Measurements from ENCODE around the gene STRBP. TPM values are rescaled to one million over a fixed set of nuclear protein-coding genes. Genes with fewer than 3 reads are reported as not detected.

Gene STRBP
- total RNA-seq, 1 donor from 2014 or later, result 17.3 TPM

DNA sequence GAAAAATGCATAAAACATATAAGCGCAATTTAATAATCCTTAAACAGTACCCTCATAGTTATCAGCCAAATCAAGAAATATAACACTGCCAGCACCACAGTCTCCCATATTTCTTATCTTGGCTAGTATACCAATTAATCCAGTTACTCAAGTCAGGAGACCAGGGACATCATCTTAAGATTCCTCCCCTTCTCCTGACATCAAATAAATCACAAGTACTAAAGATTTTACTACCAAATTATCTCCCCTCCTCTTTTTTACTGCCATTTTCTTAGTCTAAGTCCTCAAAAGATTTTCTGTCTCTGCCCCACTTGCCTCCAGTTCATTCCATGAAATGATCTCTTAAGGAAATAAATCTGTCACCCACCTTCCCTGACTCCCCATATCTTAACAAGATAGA, 37.0 kb downstream of the STRBP start:
- H3K36me3 Mint-ChIP-seq (ENCODE audit: unreplicated experiment), result no peaks in the 10 kb centered on the region
- H3K27me3 Mint-ChIP-seq (ENCODE audit: unreplicated experiment), result no peaks in the 10 kb centered on the region
- TF ChIP-seq, protein P1, sequence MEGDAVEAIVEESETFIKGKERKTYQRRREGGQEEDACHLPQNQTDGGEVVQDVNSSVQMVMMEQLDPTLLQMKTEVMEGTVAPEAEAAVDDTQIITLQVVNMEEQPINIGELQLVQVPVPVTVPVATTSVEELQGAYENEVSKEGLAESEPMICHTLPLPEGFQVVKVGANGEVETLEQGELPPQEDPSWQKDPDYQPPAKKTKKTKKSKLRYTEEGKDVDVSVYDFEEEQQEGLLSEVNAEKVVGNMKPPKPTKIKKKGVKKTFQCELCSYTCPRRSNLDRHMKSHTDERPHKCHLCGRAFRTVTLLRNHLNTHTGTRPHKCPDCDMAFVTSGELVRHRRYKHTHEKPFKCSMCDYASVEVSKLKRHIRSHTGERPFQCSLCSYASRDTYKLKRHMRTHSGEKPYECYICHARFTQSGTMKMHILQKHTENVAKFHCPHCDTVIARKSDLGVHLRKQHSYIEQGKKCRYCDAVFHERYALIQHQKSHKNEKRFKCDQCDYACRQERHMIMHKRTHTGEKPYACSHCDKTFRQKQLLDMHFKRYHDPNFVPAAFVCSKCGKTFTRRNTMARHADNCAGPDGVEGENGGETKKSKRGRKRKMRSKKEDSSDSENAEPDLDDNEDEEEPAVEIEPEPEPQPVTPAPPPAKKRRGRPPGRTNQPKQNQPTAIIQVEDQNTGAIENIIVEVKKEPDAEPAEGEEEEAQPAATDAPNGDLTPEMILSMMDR (IDR thresholded peaks at IDR 0.05), result no peak
- no peak overlapping the region for H3K27ac Mint-ChIP-seq (ENCODE audit: unreplicated experiment)
- no peak overlapping the region for H3K4me3 Mint-ChIP-seq (ENCODE audit: unreplicated experiment)
- H3K9me3 Mint-ChIP-seq (ENCODE audit: unreplicated experiment), result no peaks in the 10 kb centered on the region
- no peak for DNase-seq (ENCODE audit: extremely low spot score, unreplicated experiment)
- H3K4me1 Mint-ChIP-seq (ENCODE audit: unreplicated experiment), result peaks cover 9% of the 10 kb centered on the region

DNA sequence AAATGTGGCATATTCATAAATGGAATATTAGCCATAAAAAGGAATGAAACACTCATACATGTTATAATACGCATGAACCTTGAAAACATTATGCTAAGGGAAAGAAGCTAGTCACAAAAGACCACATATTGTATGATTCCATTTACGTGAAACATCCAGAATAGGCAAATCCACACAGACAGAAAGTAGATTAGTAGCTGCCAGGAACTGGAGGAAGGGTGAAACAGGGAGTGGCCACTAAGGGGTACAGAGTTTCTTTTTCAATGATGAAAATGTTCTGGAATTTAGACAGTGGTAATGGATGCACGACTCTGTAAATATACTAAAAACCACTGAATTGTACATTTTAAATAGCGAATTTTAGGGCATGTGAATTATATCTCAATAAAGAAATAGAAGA, 39.4 kb downstream of the STRBP start:
- DNase-seq (ENCODE audit: extremely low spot score, unreplicated experiment), result no peak
- TF ChIP-seq, protein P1 (IDR thresholded peaks at IDR 0.05), result no peak
- Mint-ChIP-seq H3K9me3 (ENCODE audit: unreplicated experiment) (no peaks in the 10 kb centered on the region), H3K4me3 (ENCODE audit: unreplicated experiment) (no peak overlapping the region), H3K27ac (ENCODE audit: unreplicated experiment) (no peak overlapping the region), H3K36me3 (ENCODE audit: unreplicated experiment) (no peaks in the 10 kb centered on the region), H3K4me1 (ENCODE audit: unreplicated experiment) (peaks cover 16% of the 10 kb centered on the region), H3K27me3 (ENCODE audit: unreplicated experiment) (no peaks in the 10 kb centered on the region)

DNA sequence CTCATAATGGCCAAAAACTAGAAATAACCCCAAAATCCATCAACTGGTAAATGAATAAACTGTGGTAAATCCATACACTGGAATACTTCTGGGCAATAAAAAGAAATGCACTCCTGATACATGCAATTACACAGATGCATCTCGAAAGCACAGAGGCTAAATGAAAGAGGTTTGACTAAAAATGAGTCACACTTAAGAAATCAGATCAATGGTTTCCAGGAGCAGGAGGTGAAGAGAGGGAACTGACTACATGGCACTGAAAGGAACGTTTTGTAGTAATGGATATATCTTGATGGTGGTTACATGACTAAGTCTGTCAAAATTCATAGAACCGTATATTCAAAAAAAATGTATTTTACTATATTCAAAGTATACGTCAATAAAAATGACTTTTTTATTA, 42.4 kb downstream of the STRBP start:
- peaks cover 7% of the 10 kb centered on the region for H3K4me1 Mint-ChIP-seq (ENCODE audit: unreplicated experiment)
- no peak overlapping the region for H3K27ac Mint-ChIP-seq (ENCODE audit: unreplicated experiment)
- no peak overlapping the region for H3K4me3 Mint-ChIP-seq (ENCODE audit: unreplicated experiment)
- DNase-seq (ENCODE audit: extremely low spot score, unreplicated experiment), result no peak
- no peaks in the 10 kb centered on the region for H3K36me3 Mint-ChIP-seq (ENCODE audit: unreplicated experiment)
- no peaks in the 10 kb centered on the region for H3K27me3 Mint-ChIP-seq (ENCODE audit: unreplicated experiment)
- TF ChIP-seq, protein P1 (IDR thresholded peaks at IDR 0.05), result no peak
- H3K9me3 Mint-ChIP-seq (ENCODE audit: unreplicated experiment), result no peaks in the 10 kb centered on the region

DNA sequence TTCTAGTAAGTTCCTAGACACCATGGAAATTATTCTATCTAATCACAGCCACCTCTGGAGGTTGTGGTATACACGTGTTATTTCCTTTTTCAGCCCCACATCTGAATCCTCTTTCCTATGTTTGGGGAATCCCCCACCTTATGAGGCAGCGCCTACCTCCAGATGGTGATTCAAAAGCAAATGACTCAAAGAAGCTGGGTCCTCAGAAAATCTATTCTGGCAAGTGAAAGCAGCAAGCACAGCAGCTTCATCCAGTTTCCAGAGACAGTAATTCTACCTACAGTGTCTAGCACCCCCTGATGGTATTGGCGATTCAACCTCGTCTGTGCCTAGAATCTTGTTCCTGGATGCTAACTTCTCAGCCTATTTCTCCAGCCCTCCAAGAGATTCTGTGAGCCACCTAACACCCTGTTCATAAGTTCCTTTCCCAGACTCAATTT, 43.0 kb downstream of the STRBP start:
- Mint-ChIP-seq H3K9me3 (ENCODE audit: unreplicated experiment) (no peaks in the 10 kb centered on the region), H3K4me1 (ENCODE audit: unreplicated experiment) (peaks cover 7% of the 10 kb centered on the region), H3K36me3 (ENCODE audit: unreplicated experiment) (no peaks in the 10 kb centered on the region), H3K4me3 (ENCODE audit: unreplicated experiment) (no peak overlapping the region), H3K27ac (ENCODE audit: unreplicated experiment) (no peak overlapping the region), H3K27me3 (ENCODE audit: unreplicated experiment) (no peaks in the 10 kb centered on the region)
- TF ChIP-seq, protein P1 (IDR thresholded peaks at IDR 0.05), result peak; percentile 64
- DNase-seq (ENCODE audit: extremely low spot score, unreplicated experiment), result no peak

DNA sequence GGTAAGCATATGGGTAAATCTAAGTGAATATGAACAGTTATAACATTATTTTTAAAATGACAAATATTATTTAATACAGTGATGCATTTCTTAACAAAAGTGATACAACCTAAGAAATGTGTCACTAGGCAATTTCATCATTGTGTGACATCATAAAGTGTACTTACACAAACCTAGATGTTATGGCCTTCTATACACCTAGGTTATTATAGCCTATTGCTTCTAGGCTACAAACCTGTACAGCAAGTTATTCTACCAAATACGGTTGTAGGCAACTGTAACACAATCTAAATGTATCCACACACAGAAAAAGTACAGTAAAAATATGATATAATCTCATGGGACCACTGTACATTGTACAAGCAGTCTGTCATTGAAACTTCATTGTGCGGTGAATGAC, 48.3 kb downstream of the STRBP start:
- no peaks in the 10 kb centered on the region for H3K36me3 Mint-ChIP-seq (ENCODE audit: unreplicated experiment)
- no peaks in the 10 kb centered on the region for H3K9me3 Mint-ChIP-seq (ENCODE audit: unreplicated experiment)
- H3K4me1 Mint-ChIP-seq (ENCODE audit: unreplicated experiment), result peaks cover 18% of the 10 kb centered on the region
- TF ChIP-seq, protein P1 (IDR thresholded peaks at IDR 0.05), result no peak
- H3K27ac Mint-ChIP-seq (ENCODE audit: unreplicated experiment), result no peak overlapping the region
- no peaks in the 10 kb centered on the region for H3K27me3 Mint-ChIP-seq (ENCODE audit: unreplicated experiment)
- H3K4me3 Mint-ChIP-seq (ENCODE audit: unreplicated experiment), result no peak overlapping the region
- no peak for DNase-seq (ENCODE audit: extremely low spot score, unreplicated experiment)
